Middle frontal gyrus (tissue), 1 donor: ENCODE results near the gene ELAVL4.

ENCODE experiments used
- DNase-seq: peaks from one replicate; pipeline ENCODE4 v3.0.0-alpha.2; 2015; ENCODE audit warnings: low spot score; ENCODE audit errors: extremely low spot score

Gene ELAVL4

GRCh38 chr1:50246869-50247268 lies 138.1 kb downstream of the ELAVL4 start:
- DNase-seq: no peak

GRCh38 chr1:50251702-50252101 lies 143.0 kb downstream of the ELAVL4 start:
- no peak for DNase-seq

- DNase-seq: no peak
Measured at GRCh38 chr1:50252196-50252595, 143.5 kb downstream of the ELAVL4 start.
